ENCODE results near the gene KRTAP2-2.
"Not testable (repeated sequence)": the region's sequence is repeated elsewhere in the genome, so short reads cannot be mapped to it uniquely, and the experiment has no call there.

Gene KRTAP2-2

DNA sequence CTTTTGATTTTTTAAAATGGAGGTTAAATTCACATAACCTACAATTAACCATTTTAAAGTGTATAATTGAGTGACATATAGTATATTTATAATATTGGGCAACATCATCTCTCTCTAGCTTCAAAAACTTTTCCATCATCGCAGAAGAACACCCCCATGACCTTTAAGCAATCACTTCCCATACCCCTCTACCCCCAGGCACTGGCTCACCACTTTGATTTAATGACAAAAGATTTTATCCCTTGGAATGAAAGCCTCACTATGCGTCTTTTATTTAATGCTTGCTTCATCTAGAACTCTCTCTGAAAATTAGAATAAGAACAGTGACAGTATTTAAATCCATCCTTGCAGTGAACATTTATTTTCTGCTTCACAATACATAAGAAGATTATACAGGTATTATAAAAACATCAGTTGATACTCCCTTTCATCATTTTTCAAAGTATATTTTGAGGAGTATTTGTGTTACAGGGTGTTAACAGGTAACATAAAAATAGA is 17.1 kb downstream of the KRTAP2-2 start:
- DNase-seq: no peak
- intact Hi-C loops (cut with DNase I): no loop called here

DNA sequence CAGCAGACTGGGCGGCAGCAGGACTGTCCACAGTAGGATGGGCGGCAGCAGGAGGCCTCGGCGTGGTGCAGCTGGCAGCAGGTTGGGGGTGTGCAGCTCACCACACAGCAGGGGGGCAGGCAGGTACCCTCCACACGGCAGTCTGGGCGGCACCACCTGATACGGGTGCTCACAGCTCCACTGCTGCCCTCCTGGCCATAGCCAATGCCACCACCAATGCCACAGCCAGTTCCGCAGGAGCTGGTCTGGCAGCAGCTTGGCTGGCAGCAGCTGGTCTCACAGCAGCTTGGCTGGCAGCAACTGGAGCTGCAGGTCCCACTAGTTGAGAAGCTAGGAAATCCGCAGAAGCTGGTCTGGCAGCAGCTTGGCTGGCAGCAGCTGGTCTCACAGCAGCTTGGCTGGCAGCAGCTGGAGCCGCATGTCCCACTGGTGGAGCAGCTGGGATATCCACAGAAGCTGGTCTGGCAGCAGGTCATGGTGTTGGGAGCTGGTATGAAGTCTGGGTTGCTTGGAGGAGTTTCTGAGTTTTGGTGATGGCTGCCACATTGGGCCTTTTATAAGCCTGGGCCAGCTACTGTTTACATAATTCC is 20.6 kb downstream of the KRTAP2-2 start, which contains the start of gene KRTAP1-3:
Gene KRTAP1-3, minus strand, starts transcription at position 529 of the 590 bp plus-strand sequence. Its CDS starts 53 bp downstream, at position 476.
- intact Hi-C loops (cut with DNase I); DNase-seq: not testable (repeated sequence)

DNA sequence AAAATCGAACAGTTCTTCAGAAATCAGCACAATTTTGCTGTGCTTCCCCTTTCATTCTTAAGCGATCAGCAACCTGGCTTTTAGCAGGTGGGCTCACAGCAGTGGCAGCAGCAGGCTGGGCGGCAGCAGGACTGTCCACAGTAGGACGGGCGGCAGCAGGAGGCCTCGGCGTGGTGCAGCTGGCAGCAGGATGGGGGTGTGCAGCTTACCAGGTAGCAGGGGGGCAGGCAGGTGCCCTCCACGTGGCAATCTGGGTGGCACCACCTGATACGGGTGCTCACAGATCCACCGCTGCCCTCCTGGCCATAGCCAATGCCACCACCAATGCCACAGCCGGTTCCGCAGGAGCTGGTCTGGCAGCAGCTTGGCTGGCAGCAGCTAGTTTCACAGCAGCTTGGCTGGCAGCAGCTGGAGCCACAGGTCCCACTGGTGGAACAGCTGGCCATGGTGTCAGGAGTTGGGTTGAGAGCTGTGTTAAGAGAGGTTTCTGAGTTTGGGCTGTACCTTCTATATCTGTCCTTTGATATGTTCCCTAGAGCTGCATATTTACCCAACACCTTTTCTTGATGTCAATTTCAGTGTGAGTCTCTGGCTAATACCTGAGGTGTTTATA is 25.3 kb downstream of the KRTAP2-2 start, which contains the start of gene KRTAP1-4:
Gene KRTAP1-4, minus strand, starts transcription at position 563 of the 613 bp plus-strand sequence. Its CDS starts 117 bp downstream, at position 446.
- intact Hi-C loops (cut with DNase I): no loop called here
- no peak for DNase-seq

DNA sequence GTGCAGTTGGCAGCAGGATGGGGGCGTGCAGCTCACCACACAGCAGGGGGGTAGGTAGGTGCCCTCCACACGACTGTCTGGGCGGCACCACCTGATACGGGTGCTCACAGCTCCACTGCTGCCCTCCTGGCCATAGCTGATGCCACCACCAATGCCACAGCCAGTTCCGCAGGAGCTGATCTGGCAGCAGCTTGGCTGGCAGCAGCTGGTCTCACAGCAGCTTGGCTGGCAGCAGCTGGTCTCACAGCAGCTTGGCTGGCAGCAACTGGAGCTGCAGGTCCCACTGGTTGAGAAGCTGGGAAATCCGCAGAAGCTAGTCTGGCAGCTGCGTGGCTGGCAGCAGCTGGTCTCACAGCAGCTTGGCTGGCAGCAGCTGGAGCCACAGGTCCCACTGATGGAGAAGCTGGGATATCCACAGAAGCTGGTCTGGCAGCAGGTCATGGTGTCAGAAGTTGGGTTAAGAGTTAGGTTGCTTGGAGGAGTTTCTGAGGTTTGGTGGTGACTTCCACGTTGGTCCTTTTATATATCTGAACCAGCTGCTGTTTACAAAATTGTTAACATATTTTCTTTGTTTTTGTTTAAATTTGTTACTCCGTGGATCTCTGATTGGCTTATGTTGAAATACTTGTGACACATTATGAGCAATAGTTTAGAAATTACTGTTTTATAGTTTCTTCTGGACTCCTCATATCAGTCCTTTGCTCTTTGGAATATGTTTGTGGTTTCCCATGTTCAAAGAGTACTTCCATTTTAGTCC is 28.1 kb downstream of the KRTAP2-2 start, which contains the start of gene KRTAP1-5:
Gene KRTAP1-5, minus strand, starts transcription at position 494 of the 757 bp plus-strand sequence. Its CDS starts 53 bp downstream, at position 441.
- no peak for DNase-seq
- intact Hi-C loops (cut with DNase I): no loop called here

DNA sequence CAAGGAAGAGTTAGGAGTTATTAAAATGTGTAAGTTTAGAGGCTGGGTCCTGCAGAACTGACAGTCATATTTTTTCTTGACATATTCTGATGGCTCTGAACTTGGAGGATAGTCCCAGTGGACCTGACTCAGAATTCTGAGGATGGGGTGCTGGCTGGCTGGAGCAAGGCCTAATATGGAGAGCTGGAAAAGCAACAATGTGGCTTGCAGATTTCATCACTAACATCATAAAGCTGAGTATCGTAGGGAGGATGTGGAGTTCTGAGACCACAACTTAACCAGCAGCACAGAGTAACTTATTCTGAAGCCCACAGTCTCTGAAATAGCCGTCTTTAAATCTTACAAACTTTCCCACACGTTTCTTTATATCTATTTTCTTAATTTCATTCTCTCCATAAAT is 30.3 kb downstream of the KRTAP2-2 start:
- no peak for DNase-seq
- intact Hi-C loops (cut with DNase I): no loop called here

DNA sequence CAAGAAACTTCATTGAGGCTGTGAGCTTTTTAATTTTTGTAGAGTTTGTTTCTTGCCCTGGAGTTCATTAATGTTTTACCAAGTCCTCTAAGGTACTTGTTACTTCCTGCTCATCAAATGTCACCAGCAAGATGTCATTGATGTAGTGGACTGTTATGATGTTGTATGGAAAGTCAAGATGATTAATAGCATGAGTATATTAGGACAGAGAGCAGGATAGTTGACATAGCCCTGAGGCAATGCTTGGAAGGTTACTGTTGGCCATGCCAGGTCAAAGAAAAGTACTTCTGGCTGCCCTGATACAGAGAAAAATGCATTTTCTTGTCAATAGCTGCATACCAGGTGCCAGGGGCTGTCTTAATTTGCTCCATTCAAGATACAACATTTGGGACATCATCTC is 34.7 kb downstream of the KRTAP2-2 start:
- intact Hi-C loops (cut with DNase I): no loop called here
- no peak for DNase-seq

DNA sequence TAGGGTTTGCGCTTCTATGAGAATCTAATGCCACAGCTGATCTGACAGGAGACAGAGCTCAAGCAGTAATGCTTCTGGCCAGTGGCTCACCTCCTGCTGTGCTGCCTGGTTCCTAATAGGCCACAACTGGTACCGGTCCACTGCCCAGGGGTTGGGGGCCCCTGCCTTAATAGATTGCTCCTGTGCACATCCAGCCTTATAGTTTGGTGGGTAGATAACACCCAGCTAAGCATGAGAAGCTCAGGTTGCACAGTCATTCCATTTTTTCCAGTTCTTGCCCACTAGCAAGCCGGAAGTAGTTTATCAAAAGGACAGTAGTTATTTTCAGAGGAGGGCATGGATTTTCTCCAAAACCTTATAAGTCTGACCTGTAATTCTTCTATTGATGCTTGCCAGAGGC is 35.6 kb downstream of the KRTAP2-2 start:
- DNase-seq: no peak
- intact Hi-C loops (cut with DNase I): no loop called here

DNA sequence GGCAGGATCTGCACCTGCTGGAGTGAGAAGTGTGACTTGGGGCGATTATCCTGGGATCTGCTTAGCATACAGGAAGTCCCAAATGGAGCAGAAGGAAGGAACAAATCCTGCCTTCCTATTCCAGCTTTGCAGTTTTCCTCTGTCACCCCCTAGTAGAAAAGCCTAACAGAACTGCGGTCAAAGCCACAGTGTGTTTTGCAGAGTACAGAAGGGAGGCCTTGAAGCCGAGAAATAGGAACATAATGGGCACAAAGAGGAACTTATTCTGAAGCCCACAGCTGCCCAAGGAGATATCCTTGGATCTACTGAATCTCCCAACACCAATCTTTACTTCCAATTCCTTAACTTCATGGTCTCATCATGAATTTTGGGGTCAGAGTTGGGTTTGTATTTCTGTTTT is 36.5 kb downstream of the KRTAP2-2 start:
- intact Hi-C loops (cut with DNase I): no loop called here
- no peak for DNase-seq

DNA sequence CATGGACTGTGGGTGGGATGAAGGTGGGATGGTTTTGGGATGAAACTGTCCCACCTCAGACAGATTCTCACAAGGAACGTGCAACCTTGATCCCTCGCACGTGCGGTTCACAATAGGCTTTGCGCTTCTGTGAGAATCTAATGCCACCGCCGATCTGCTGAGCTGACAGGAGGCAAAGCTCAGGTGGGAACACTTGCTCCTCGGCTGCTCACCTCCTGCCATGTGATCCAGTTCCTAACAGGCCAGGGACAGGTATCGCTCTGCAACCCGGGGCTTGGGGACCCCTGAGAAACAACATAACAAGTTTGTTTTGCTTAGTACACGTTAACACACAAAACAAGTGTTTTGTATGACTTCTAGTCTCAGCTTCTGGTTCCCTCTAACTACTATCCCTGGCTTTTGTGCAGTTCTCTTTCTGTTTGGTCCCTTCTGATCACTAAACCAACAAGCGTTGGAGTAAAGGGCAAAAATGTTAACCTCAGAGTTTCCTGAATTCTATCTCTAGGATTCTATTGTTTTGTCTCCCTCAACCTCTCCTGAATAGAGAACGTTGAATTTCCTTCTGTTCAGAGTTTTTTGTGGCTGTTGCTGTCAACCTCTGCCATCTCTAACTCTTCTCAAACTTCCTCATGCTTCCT is 38.3 kb downstream of the KRTAP2-2 start:
- intact Hi-C loops (cut with DNase I): no loop called here
- DNase-seq: no peak

DNA sequence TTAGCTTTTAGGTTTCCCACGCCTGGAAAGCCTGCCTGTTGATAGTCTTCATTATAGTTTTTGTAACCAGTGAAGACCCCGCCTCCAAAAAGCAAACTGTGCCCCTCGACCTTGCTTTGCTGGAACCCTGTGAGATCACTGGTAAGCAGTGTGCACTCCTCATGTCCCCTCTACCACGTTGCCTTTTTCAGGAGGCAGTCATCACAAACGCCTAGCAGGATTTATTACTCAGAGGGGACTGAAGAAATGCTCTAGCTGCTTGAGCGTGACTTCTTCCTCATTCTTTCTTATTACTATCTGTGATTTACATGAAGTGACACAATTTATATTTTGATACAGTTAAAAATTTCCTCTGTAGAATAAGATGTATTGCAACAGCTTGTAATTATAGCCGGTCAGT is 39.6 kb downstream of the KRTAP2-2 start:
- no peak for DNase-seq
- intact Hi-C loops (cut with DNase I): no loop called here

DNA sequence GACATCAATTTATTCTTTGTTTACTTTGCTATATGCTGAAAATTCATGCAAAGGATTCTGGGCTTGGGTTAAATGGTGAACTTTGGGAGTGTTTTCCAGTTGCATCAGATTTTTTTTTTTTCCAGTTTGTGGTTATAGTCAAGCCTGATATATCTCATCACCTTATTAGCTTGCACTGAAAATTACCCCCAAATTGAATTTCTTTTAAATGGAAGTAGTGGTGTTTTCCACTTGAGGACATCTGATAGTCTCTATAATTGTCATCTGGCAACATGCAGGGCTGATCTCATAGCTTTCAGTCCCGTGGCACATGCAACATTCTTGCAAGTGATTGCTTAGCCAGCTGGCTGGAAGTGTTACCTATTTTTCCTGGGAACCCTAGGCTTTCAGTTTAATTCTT is 41.4 kb downstream of the KRTAP2-2 start:
- intact Hi-C loops (cut with DNase I): no loop called here
- no peak for DNase-seq

DNA sequence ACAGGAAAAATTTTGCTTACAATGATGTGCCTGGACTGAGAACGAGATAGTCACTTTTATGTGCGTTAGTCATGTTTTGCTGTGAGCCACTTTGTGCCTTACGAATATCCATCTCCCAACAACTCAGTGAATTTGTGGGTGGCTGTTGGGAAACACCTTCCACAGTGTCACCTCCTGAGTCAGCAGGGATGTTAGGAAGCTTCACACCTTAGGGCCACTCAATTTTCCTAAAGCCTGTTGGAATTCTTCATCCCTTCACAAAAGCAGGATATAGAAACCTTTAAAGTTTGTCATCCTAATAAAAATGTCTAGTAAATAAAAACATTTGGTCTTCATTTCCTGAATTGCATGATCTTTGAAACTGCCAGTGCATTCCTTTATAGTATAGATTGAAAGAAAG is 41.8 kb downstream of the KRTAP2-2 start:
- intact Hi-C loops (cut with DNase I): no loop called here
- DNase-seq: no peak

DNA sequence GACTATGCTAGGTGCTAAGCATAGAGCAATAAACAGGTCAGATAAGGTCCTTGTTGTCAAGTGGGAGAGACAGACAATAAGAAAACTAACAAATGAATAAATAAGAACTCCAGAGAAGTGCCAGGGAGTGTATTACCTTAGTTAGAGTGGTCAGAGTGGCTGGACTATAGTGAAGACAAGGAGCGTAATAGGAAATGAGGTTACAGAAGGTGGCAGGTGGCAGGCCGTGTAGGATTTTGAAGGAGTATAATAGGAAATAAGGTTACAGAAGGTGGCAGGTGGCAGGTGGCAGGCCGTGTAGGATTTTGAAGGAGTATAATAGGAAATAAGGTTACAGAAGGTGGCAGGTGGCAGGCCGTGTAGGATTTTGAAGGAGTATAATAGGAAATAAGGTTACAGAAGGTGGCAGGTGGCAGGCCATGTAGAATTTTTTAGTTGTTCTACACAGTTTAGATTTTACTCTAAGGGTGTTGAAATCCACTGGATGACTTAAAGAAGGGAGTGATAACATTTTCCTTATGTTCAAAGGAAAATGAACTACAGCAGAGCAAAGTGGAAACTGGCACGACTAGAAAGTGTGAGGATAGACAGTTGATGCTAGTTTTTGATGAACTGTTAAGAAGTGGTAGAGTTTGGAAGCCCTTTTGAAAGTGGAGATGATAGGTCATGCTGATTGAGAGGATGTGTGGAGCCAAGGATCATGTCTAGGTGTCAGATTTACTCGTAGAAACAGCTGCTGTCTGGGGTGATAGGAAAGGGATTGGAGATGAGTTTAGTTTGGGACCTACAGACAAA is 42.5 kb downstream of the KRTAP2-2 start:
- intact Hi-C loops (cut with DNase I): no loop called here
- DNase-seq: no peak

DNA sequence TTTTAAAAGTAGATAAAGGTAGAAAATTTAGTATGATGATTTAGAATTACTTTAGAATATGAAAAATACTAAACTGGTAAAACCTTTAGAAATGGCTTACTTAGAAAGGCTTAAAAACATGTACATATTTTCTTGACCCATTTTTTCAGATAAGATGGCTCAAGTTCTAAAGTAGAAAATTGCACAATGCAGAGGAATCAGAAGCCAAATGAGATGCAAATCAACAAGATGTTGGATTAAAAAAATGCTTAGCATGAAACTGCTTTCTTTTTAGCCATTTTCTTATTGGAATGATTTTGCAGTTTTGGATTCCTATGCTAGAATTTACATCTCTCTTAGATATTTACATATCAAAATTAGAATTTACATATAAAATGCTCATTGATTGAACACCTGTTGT is 44.6 kb downstream of the KRTAP2-2 start:
- no peak for DNase-seq
- intact Hi-C loops (cut with DNase I): no loop called here

DNA sequence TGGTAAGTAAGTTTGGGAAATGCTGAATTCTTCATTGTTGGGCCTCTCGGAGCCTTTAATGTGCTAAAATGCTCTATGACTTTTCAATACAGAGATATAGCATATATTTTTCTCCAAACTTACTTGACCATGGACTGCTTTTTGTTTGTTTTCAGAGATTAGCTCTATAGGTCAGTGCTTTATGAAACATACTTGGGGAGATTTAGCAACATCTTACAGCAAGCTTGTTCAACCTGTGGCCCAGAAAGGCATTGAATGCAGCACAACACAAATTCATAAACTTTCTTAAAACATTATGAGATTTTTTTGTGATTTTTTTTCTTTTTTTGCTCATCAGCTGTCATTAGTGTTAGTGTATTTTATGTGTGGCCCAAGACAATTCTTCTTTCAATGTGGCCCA is 45.1 kb downstream of the KRTAP2-2 start:
- DNase-seq: no peak
- intact Hi-C loops (cut with DNase I): no loop called here

DNA sequence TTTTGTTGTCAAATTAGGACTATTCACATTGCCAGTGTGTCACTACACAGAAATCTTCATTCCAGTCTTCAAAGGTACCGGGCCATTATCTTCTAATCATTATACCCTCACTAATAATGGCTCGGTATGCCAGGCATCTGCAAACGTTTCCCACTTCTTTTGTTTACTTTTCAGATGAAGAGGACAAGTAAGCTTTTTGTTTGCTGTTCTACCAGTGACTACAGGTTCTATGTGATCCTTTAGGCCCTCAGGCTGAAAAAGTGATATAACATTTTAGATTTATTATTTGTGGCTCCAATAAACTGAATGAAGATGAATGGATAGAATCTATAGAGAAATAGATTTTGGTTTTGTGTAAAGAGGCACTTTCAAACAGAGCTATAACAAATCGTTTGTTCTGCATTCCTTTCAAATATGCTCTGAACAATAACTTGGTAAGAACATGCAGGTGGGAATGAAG is 45.7 kb downstream of the KRTAP2-2 start:
- no peak for DNase-seq
- intact Hi-C loops (cut with DNase I): no loop called here

DNA sequence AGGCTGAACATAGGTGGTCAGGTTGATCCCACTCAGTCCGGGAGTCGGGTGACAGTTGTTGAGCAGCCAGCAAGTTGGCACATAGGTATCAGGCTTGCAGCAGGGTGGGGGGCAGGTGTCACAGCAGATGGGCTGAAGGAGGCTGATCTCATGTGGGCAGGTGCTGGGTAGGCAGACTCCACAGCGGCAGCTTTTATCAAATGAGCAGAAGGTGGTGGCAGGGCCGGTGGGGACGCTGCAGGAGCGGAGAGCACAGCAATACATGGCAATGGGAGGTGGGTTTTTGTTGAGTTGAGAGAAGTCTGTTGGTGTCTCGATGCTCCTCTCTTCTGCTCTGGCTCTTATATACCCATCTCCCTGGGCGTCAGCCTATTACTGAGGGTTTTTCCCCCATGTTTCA is 46.2 kb downstream of the KRTAP2-2 start, which contains the start of gene KRTAP3-1:
Gene KRTAP3-1, minus strand, starts transcription at position 318 of the 400 bp plus-strand sequence. Its CDS starts 54 bp downstream, at position 264.
- intact Hi-C loops (cut with DNase I): no loop called here
- DNase-seq: no peak

All from head of caudate nucleus (tissue), 42 donors.